SK-N-SH (cell line): Measurements from ENCODE around the gene SAMD4B. TPM values are rescaled to one million over a fixed set of nuclear protein-coding genes. Genes with fewer than 3 reads are reported as not detected.

Experiments used
- CTCF ChIA-PET: fragments of 300-600, 350-600 bp; formaldehyde crosslinking; extraction: SDS; loops from one replicate; lab custom pipeline; 2021; lab: Yijun Ruan, JAX
- POLR2A ChIA-PET: fragments of 350-600 bp; sonication (Branson Sonifier 250); formaldehyde crosslinking; extraction: SDS; loops from one replicate; lab custom pipeline; 2020; ENCODE audit warnings: antibody characterized with exemption, inconsistent platforms; lab: Yijun Ruan, JAX
- DNase-seq: peaks from one replicate; pipeline ENCODE4 v3.0.0; 2012
- H2AFZ ChIP-seq: fragments of 200-600 bp; sonication (generic); 2 replicates; pipeline ENCODE4 v1.8.1; 2016; ENCODE audit warnings: antibody characterized with exemption, mild to moderate bottlenecking, low read depth
- H3F3A ChIP-seq: fragments of 200-600 bp; sonication (generic); replicated peaks from 2 replicates; pipeline ENCODE3; 2016; ENCODE audit warnings: antibody characterized with exemption, mild to moderate bottlenecking; ENCODE audit not compliant: insufficient read depth
- H3K27ac ChIP-seq, 2 experiments: fragments of 200-500 bp in 1 of 2; fragments of 200-600 bp in 1 of 2; sonication (Bioruptor generic) in 1 of 2; sonication (generic), shearing (Covaris generic) in 1 of 2; 2 replicates each; pipeline versions ENCODE4 v1.5.1 to v1.6.1; 2014 to 2016; ENCODE audit warnings: low read depth in 2 of 2, inconsistent platforms in 1 of 2, low read length in 1 of 2, mild to moderate bottlenecking in 1 of 2, mixed read lengths in 1 of 2
- H3K27me3 ChIP-seq: fragments of 200-600 bp; sonication (generic), shearing (Covaris generic); 2 replicates; pipeline ENCODE4 v1.6.1; 2016; ENCODE audit warnings: mixed run types; ENCODE audit not compliant: insufficient read depth
- H3K36me3 ChIP-seq, 2 experiments: fragments of 200-500 bp in 1 of 2; fragments of 200-600 bp in 1 of 2; sonication (Bioruptor generic) in 1 of 2; sonication (generic) in 1 of 2; replicated peaks in 1 of 2; 2 replicates each; pipeline versions ENCODE3 to v1.5.1; 2014 to 2016; ENCODE audit warnings: low read length in 1 of 2, mild to moderate bottlenecking in 1 of 2; ENCODE audit not compliant: insufficient read depth in 2 of 2, control insufficient read depth in 1 of 2
- H3K4me1 ChIP-seq, 2 experiments: fragments of 200-500 bp in 1 of 2; fragments of 200-600 bp in 1 of 2; sonication (Bioruptor generic) in 1 of 2; sonication (generic), shearing (Covaris generic) in 1 of 2; 2 replicates each; pipeline versions ENCODE4 v1.5.1 to v1.6.1; 2014 to 2016; ENCODE audit warnings: low read depth in 1 of 2, low read length in 1 of 2, mixed run types in 1 of 2; ENCODE audit not compliant: insufficient read depth in 2 of 2, control insufficient read depth in 1 of 2
- H3K4me2 ChIP-seq: fragments of 200-600 bp; sonication (generic), shearing (Covaris generic); 2 replicates; pipeline ENCODE4 v1.6.1; 2017; ENCODE audit warnings: mixed run types
- H3K4me3 ChIP-seq, 2 experiments: fragments of 200-500 bp in 1 of 2; fragments of 200-600 bp in 1 of 2; sonication (Bioruptor generic) in 1 of 2; sonication (generic), shearing (Covaris generic) in 1 of 2; 2 replicates each; pipeline versions ENCODE4 v1.5.1 to v1.8.1; 2014 to 2016; ENCODE audit warnings: low read depth in 2 of 2, inconsistent platforms in 1 of 2, low read length in 1 of 2, mild to moderate bottlenecking in 1 of 2, mixed read lengths in 1 of 2, moderate library complexity in 1 of 2
- H3K79me2 ChIP-seq: fragments of 200-600 bp; sonication (generic); 2 replicates; pipeline ENCODE4 v1.8.1; 2017; ENCODE audit warnings: mild to moderate bottlenecking; ENCODE audit not compliant: insufficient read depth
- H3K9ac ChIP-seq: fragments of 200-600 bp; sonication (generic); 2 replicates; pipeline ENCODE4 v1.6.1; 2017; ENCODE audit warnings: mixed run types
- H3K9me2 ChIP-seq: fragments of 200-600 bp; sonication (generic); 2 replicates; pipeline ENCODE4 v1.6.1; 2017; ENCODE audit warnings: mixed run types
- H3K9me3 ChIP-seq: fragments of 200-600 bp; sonication (generic); 2 replicates; pipeline ENCODE4 v1.6.1; 2017; ENCODE audit warnings: mixed run types, mild to moderate bottlenecking, moderate library complexity
- H4K20me1 ChIP-seq: fragments of 200-600 bp; sonication (generic); 2 replicates; pipeline ENCODE4 v1.6.1; 2017; ENCODE audit warnings: mild to moderate bottlenecking, mixed run types; ENCODE audit not compliant: insufficient read depth
- CHD2 ChIP-seq: fragments of 150-350 bp; IDR thresholded peaks from 2 replicates; pipeline ENCODE4 v1.6.1; 2018; ENCODE audit warnings: low read length; ENCODE audit not compliant: partially characterized antibody
- ELF1 ChIP-seq: IDR thresholded peaks from 2 replicates; pipeline ENCODE4 v1.4.0; 2012
- EP300 ChIP-seq, 2 experiments: IDR thresholded peaks; 2 replicates each; pipeline versions ENCODE4 v1.4.0 to v1.6.1; 2012; ENCODE audit warnings: borderline replicate concordance in 1 of 2, low read depth in 1 of 2, low read length in 1 of 2
- EZH2phosphoT487 ChIP-seq: fragments of 200-600 bp; sonication (generic); IDR thresholded peaks from 2 replicates; pipeline ENCODE4 v1.6.1; 2017; ENCODE audit warnings: low read depth, mixed run types, mild to moderate bottlenecking, antibody characterized with exemption, moderate library complexity, borderline replicate concordance
- FOSL2 ChIP-seq: IDR thresholded peaks from 2 replicates; pipeline ENCODE4 v1.4.0; 2012; ENCODE audit warnings: low read depth, mild to moderate bottlenecking, moderate library complexity, borderline replicate concordance
- FOXM1 ChIP-seq: IDR thresholded peaks from 2 replicates; pipeline ENCODE4 v1.4.0; 2012; ENCODE audit warnings: low read depth, mild to moderate bottlenecking
- GATA2 ChIP-seq: sonication (generic); formaldehyde crosslinking; IDR thresholded peaks from 2 replicates; pipeline ENCODE4 v1.5.0; 2020; ENCODE audit warnings: mild to moderate bottlenecking, missing genetic modification reagents
- MEF2A ChIP-seq: IDR thresholded peaks from 2 replicates; pipeline ENCODE4 v1.4.0; 2012; ENCODE audit warnings: low read depth, borderline replicate concordance
- NRF1 ChIP-seq: IDR thresholded peaks from 2 replicates; pipeline ENCODE4 v1.6.1; 2012; ENCODE audit warnings: low read depth, mild to moderate bottlenecking, low read length
- RCOR1 ChIP-seq: fragments of 150-350 bp; IDR thresholded peaks from 2 replicates; pipeline ENCODE4 v1.6.1; 2017; ENCODE audit warnings: antibody characterized with exemption, low read length
- RXRA ChIP-seq: IDR thresholded peaks from 2 replicates; pipeline ENCODE4 v1.4.0; 2012; ENCODE audit warnings: low read depth, mild to moderate bottlenecking, borderline replicate concordance
- SIN3A ChIP-seq: IDR thresholded peaks from 2 replicates; pipeline ENCODE4 v1.6.1; 2012; ENCODE audit warnings: low read depth, mild to moderate bottlenecking, low read length, moderate library complexity, borderline replicate concordance
- TAF1 ChIP-seq: IDR thresholded peaks from 2 replicates; pipeline ENCODE4 v1.6.1; 2012; ENCODE audit warnings: low read depth, mild to moderate bottlenecking, low read length, moderate library complexity, borderline replicate concordance
- WGBS: methylation state at CpG from one replicate; pipeline ENCODE4 v1.1.6; 2017; ENCODE audit warnings: low lambda C conversion rate; 5-methylcytosine and 5-hydroxymethylcytosine counted together
- polyA plus RNA-seq, 3 experiments: library from polyadenylated mRNA; depleted of rRNA; stranded (reverse); fragments of >200 nt; gene quantifications; 2 replicates each; pipeline ENCODE4 v1.2.3, GENCODE V29; 2012
- TF ChIP-seq, protein P1 (sequence below): IDR thresholded peaks from 2 replicates; pipeline ENCODE4 v1.6.1; 2012; ENCODE audit warnings: mild to moderate bottlenecking, low read depth, low read length, moderate library complexity
- TF ChIP-seq, protein P2 (sequence below): fragments of 150-350 bp; IDR thresholded peaks from 2 replicates; pipeline ENCODE4 v1.6.1; 2016; ENCODE audit warnings: mild to moderate bottlenecking, low read depth, low read length

Gene SAMD4B
- polyA plus RNA-seq, 1 of the 3 experiments (the other 2 are of a cell fraction): 83.0 TPM

DNA sequence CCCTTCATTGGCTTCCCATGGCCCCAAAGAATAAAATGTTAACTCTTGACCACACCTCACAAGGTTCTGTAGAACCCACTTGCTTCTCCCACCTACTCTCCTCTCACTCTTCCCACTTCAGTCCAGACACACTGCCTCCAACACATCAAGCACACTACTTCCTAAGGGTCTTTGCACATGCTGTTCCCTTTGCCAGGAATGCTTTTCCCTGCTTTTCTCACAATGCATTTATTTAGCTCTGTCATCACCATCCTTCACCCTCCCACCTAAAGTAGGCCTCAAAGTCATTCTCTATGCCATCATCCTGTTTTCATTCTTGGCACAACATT lies 38.1 kb upstream of the SAMD4B start (continued):
- TF ChIP-seq, protein P1, sequence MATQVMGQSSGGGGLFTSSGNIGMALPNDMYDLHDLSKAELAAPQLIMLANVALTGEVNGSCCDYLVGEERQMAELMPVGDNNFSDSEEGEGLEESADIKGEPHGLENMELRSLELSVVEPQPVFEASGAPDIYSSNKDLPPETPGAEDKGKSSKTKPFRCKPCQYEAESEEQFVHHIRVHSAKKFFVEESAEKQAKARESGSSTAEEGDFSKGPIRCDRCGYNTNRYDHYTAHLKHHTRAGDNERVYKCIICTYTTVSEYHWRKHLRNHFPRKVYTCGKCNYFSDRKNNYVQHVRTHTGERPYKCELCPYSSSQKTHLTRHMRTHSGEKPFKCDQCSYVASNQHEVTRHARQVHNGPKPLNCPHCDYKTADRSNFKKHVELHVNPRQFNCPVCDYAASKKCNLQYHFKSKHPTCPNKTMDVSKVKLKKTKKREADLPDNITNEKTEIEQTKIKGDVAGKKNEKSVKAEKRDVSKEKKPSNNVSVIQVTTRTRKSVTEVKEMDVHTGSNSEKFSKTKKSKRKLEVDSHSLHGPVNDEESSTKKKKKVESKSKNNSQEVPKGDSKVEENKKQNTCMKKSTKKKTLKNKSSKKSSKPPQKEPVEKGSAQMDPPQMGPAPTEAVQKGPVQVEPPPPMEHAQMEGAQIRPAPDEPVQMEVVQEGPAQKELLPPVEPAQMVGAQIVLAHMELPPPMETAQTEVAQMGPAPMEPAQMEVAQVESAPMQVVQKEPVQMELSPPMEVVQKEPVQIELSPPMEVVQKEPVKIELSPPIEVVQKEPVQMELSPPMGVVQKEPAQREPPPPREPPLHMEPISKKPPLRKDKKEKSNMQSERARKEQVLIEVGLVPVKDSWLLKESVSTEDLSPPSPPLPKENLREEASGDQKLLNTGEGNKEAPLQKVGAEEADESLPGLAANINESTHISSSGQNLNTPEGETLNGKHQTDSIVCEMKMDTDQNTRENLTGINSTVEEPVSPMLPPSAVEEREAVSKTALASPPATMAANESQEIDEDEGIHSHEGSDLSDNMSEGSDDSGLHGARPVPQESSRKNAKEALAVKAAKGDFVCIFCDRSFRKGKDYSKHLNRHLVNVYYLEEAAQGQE: no peak
- TF ChIP-seq FOXM1: no peak
- TF ChIP-seq SIN3A: no peak
- TF ChIP-seq RXRA: no peak
- no peak for TF ChIP-seq CHD2

DNA sequence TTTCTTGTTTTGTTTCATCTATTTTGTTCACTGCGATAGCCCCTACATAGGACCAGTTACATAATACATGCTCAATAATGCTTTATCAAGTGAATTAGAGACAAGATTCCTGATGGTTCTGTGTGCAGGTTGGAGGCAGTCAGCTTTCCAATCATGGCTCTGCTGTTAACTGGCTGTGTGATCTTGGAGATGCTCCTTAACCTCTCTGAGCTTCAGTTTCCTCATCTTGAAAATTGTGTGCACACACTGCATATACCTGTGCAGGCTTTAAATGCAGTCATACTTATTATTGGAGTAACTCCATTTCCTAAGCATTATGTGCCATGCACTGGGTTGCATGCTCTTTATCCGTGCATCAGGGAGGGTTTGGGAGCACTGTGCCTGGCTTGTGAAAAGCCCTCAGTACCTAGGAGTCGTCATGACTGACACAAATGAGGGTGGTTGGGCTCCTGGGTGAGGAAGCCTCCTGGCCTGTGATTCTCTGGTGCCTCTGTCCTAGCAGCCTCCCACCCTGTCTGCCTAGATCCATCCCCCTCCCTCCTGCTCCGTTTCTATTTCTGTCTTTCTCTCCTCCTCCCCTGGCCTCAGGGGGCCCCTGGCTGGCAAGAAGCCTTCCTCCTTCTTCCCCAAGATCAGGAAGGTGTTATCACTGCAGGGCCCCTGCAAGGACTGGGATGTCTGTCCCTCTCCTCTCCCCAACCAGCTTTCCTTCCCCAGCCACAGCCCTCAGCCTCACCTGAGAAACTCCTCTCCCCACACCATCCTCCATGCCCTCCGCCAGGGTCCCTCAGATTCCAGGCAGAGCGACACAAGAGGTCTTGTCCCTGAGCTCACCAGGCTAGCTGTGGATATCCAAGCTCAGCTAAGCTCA lies 37.3 kb upstream of the SAMD4B start:
- H3K4me3 ChIP-seq: no peak overlapping the region
- no peak overlapping the region for H3K27ac ChIP-seq
- no peaks in the 10 kb centered on the region for H4K20me1 ChIP-seq
- H3K9ac ChIP-seq: no peak overlapping the region
- no peak for DNase-seq
- no peaks in the 10 kb centered on the region for H3K9me3 ChIP-seq
- ChIA-PET CTCF (interaction anchor here (0.5 to 1.5 kb wide), 3 partner anchors 22 to 253 kb away, joined by 3 to 6 read pairs (median 3); no protein-coding TSS in a partner anchor), POLR2A (interaction anchor here (0.6 kb wide), 1 partner anchor 240 kb away, joined by 3 read pairs; no protein-coding TSS in a partner anchor)
- H3F3A ChIP-seq: no peaks in the 10 kb centered on the region
- TF ChIP-seq FOXM1: no peak
- TF ChIP-seq, protein P2, sequence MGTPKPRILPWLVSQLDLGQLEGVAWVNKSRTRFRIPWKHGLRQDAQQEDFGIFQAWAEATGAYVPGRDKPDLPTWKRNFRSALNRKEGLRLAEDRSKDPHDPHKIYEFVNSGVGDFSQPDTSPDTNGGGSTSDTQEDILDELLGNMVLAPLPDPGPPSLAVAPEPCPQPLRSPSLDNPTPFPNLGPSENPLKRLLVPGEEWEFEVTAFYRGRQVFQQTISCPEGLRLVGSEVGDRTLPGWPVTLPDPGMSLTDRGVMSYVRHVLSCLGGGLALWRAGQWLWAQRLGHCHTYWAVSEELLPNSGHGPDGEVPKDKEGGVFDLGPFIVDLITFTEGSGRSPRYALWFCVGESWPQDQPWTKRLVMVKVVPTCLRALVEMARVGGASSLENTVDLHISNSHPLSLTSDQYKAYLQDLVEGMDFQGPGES: no peak
- TF ChIP-seq TAF1: no peak
- no peaks in the 10 kb centered on the region for H3K79me2 ChIP-seq
- no peaks in the 10 kb centered on the region for H3K36me3 ChIP-seq
- H3K4me2 ChIP-seq: no peak overlapping the region
- H3K4me1 ChIP-seq: no peaks in the 10 kb centered on the region
- H3K27me3 ChIP-seq: no peaks in the 10 kb centered on the region
- H3K9me2 ChIP-seq: no peaks in the 10 kb centered on the region
- no peak overlapping the region for H2AFZ ChIP-seq
- 68% methylated on average over 5 of the region's 6 CpGs for WGBS

DNA sequence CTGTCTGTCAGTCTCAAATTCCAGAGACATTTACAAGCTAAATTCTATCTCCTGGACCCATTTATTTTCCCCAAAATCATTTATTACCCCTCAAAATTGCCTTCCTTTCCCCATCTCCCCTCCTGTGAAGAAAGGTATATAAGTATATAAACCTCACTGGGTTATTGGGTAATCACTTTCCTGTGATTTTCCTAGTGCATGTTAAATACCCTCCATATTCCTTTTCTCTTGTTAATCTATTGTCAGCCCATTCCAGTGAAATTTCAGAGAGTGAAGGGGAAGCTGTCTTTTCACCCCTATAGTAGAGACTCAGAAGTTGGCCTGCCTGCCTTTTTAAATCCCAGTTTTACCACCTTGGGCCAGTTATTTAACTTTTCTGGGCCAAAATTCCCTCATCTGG lies 36.1 kb upstream of the SAMD4B start:
- POLR2A ChIA-PET: no interaction called here
- H3K79me2 ChIP-seq: no peaks in the 10 kb centered on the region
- H2AFZ ChIP-seq: no peak overlapping the region
- H3K9me3 ChIP-seq: no peaks in the 10 kb centered on the region
- H4K20me1 ChIP-seq: no peaks in the 10 kb centered on the region
- H3K4me2 ChIP-seq: no peak overlapping the region
- DNase-seq: no peak
- no peak overlapping the region for H3K4me3 ChIP-seq
- no peaks in the 10 kb centered on the region for H3F3A ChIP-seq
- no peaks in the 10 kb centered on the region for H3K27me3 ChIP-seq
- H3K4me1 ChIP-seq: no peaks in the 10 kb centered on the region
- no peaks in the 10 kb centered on the region for H3K36me3 ChIP-seq
- CTCF ChIA-PET: interaction anchor here (1.5 kb wide), 1 partner anchor 254 kb away, joined by 3 read pairs; no protein-coding TSS in a partner anchor
- no peak overlapping the region for H3K27ac ChIP-seq
- H3K9ac ChIP-seq: no peak overlapping the region
- H3K9me2 ChIP-seq: no peaks in the 10 kb centered on the region
- TF ChIP-seq, protein P2: no peak
- TF ChIP-seq ELF1 (no peak), RCOR1 (no peak), FOSL2 (no peak), GATA2 (CRISPR knock-in tag) (no peak), MEF2A (no peak), NRF1 (no peak), EP300 (IDR thresholded peaks at IDR 0.05; ENCODE audit: borderline replicate concordance in 1 of 2, low read depth in 1 of 2, low read length in 1 of 2) (no peak), EZH2phosphoT487 (no peak)
